GM19025 (cell line): ENCODE results near the gene HOXA13.

Experiments used
- ATAC-seq: cut with Tn5 transposase; IDR thresholded peaks from one replicate; pipeline ENCODE4 v1.9.1; 2021; ENCODE audit warnings: mild to moderate bottlenecking, low read depth, moderate library complexity; ENCODE audit not compliant: unreplicated experiment

Gene HOXA13

DNA sequence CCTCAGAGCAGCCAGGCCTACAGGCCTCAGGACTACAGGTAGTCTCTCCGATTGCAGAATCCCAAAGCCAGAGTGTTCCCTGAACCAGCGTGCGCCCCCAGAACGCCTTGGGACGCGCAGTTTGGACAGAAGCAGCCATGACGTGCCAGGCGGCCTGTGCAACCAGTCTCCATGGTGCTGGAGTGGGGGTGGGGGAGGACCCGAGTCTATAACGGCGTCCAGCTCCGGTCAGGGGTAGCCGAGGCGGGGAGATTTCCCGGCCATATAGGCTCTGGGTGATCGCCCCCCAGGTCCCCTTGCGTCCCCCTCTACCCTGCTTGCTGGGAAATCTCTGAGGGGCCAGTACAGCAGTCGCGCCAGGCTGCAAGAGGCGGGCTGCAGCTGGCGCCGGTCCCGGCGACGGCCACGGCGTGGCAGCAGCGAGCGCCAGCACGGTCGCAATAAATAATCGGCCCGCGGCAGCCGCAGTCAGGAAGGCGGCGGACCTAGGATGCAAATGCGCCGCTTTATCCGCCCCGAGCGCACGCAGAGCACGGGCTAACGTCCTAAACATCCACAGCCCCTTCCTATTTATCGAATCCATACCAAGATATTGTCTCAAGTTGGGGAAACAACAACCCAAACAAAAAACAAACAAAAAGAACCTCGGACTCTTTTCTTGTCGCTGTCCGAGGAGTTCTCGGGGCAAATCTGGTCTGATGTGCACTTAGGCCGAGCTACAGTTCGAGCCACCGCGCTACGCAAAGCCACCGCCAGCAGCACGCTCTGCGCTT is 49.1 kb downstream of the HOXA13 start:
- peak; percentile 76 for ATAC-seq

DNA sequence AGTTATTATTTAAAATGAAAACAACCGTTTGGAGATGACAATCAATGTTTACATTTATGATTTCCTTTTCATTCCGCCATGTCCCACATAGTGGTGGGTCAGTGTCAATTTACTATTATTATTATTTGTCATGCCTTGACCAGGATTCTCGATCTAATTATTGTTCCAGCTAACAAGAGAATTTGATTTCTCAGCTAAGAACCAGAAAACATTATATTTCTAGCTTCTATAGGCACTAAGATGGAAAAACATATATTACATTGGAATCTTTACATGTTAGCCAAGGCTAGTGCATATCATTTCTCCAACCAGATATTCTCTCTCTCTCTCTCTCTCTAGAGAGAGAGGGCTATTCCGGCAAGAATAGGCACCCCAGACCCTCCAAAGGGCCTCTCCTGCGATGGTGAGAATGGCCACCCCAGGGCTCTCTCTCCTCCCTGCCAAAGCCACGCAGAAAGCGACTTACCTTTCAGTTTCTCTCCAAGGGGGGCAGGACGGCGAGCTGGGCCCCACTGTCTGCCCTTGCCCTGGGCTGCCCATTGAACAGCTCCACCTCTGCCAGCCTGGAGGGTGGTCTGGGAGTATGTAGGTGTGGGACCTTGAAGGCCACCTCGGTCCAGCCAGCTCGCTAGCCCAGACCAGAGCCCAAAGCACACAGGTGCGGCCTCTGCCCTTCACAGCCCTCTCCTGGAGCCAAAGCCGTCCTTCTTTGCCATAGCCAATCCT is 49.9 kb downstream of the HOXA13 start:
- ATAC-seq: peak; percentile 8

DNA sequence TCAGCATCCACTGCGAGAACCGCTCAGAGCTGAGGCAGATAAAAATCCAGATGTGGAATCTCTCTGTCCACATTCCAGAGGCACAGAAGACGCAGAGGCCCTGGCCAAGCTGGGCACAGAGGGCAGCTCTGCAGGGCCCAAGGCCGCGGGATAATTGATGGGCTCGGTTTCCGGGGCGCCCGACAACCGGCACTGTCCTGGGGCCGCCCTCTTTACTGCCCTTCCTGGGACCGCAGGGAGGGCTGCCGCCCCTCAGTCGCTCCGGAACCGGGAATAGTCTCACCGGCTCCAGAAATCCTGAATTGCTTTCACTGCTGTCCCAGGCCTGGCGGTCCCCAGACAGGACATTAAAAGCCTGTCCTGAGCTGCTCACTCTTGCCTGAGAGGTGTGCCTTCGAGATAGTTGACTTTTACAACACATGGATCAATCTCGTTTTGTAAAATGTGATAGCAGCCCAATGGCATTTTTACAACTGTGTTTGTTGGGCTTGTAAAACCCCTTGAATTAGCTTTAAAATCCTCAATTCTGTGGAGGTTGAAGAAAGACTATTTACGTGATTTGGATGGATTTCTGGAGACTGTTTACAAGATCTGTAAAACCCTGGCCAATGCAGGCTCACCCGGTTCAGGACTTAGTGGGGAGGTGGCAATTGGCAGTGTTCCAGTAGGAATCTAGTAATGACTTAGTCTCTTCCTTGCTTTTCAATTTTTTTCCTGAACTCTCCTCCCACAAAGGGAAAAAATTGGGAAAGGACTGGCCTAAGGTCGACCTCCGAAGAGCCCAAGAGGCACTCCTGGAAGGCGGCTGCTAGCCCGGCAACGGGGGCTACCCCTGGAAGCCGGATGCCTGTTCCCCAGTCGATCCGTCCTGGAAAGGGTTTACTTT is 50.9 kb downstream of the HOXA13 start:
- no peak for ATAC-seq

DNA sequence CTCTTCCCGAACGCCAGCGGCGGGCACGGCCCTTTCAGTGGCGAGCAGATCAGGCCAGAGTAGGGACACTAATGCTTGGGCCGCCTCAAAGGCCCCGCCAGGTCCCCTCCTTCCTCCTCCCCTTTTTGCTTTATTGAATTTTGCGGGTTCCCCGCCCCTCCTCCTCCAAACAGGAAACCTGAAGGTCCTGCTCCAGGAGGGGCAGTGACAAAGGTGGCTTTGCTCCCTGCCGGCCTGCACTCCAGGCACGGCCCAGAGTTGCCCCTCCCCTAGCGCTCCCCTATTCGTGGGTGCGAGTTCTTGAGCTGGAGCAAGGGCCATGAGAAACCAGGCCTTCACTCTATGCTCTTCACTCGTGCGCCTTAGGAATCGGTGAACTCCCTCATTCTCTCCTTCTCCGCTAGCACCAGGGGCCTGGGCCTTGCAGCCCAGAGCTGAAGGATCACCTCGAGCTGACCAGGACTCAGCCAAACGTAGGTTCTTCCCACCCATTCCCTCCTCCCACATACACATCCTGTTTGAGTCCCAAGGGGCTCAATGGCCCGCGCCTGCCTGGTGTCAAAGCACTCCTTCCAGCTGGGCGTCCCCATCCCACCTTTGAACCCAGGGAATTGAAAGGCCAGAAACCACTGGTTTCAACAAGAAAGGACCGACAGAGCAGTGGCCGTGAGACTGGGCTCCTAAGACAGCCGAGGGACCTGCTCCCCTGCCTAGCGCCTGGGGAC is 51.7 kb downstream of the HOXA13 start:
- ATAC-seq: no peak

DNA sequence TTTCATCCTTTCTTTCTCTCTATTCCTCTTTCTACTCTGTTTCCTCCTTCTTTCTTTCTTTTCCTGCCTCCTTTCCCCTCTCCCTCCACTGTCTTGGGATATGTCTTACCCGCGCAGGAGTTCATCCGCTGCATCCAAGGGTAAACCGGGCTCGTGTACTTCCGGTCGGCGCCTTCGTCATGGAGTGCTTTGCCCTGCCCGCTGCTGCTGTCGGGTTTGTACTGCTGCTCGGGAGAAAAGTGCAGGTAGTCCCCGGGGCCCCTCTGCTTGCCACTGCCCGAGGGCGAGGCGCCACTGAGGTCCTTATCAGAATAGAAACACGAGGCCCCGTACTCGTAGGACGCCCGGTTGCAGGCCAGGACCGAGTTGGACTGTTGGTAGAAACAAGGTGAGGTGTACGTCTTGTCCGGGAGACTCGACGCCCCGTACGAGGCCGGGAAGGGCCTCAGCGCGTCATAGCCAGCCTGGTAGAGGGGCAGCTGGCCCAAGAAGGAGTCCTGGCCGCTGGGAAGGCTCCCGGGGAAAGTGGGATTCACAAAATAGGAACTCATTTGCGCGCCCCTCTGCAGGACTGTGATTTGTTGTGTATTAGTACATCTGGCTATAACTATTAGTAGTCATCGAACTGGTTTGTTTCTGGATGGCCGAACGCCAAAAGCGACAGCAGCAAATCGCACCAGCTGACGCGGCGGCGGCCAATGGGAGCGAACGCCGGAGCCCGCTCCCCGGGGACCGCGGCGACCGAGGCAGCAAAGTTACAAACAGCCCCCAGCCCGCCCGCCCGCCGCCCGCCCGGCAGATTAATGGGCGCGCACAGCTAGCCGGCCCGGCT is 52.5 kb downstream of the HOXA13 start, which contains the start of gene HOXA6:
Gene HOXA6, minus strand, starts transcription at position 576 of the 832 bp plus-strand sequence. Its CDS starts 25 bp downstream, at position 551.
- no peak for ATAC-seq

DNA sequence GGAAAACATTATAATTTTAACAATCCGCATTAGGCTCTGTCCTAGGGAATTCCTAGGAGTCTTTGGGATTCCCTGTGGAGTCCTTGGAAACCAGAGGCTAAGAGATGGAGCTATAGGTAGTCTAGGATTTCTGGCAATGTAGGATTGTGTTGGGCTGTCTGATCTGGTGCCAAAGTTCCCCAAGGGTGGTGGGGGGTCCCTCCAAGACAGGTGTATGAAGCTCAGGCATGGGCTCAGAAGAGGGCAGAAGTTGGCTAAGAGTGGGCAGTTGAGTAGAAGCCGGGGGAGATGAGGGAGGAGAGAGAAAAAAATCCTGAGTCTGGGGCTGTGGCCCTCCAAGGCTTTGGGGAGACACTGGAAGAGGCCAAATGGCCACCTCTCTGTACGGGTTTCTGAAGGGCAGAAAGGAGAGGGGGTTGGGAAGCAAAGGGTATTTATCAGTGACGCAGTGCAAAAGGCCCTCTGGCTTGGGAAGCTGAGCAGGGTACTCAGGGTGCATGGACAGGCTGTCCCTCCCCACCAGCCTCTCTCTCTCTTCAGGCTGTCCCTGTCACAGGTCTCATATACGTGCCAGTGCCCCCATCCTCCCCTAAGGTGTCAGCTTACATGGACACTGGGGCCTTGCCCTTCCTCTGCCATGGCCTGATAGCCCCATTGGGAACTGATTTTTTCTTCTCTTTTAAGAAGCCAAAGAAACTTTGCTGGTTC is 53.2 kb downstream of the HOXA13 start:
- ATAC-seq: no peak

- no peak for ATAC-seq
These were observed 53.9 kb downstream of the HOXA13 start for GRCh38 chr7:27145914-27146412.

DNA sequence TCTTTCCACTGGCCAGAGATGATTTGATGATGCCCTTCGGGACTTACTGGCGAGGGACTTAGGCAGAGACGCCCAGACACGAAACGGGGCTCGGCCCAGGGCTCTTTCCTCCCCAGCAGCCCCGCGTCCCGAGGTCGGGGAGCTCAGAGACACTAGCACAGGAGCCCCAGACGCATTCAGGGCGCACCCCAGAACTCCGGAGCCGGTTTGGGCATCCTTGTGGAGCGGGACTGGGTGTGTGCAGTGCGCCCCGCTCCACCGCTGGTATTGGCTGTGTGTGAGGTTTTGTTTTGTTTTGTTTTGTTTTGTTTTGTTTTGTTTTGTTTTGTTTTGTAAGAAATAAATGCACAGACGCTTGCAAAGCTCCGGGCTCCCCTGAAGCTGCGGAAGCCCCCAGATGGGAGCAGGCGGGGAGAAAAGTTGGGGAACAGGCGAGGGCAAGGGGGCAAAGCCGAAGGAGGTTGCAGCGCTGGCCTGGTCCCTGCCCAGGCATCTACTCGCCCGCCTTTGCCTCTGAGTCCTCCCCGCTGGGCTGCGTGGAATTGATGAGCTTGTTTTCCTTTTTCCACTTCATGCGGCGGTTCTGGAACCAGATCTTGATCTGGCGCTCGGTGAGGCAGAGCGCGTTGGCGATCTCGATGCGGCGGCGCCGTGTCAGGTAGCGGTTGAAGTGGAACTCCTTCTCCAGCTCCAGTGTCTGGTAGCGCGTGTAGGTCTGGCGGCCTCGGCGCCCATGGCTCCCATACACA is 54.6 kb downstream of the HOXA13 start:
- no peak for ATAC-seq

DNA sequence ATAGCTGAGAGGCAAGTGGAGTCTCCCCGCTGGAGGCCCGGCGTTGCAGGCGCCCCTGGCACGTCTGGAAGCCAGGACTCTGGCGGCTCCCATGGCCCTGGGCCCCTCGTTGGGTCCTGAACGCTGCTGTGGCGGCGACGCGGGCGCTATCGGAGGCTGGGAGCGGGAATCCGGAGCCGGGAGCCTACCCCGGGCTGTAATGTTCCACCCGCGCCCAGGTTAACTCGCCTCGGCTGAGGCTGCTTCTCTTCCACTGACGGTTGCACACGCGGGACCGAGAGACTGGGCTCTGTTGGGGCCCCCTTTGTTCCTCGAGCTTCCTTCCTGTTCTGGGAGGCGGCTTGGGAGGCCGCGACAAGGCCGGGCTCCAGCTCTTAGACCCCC is 55.1 kb downstream of the HOXA13 start:
- no peak for ATAC-seq
